ENCODE measurements around the gene DKKL1.
"Not testable (repeated sequence)": the region's sequence is repeated elsewhere in the genome, so short reads cannot be mapped to it uniquely, and the experiment has no call there.

The DKKL1 gene

DNA sequence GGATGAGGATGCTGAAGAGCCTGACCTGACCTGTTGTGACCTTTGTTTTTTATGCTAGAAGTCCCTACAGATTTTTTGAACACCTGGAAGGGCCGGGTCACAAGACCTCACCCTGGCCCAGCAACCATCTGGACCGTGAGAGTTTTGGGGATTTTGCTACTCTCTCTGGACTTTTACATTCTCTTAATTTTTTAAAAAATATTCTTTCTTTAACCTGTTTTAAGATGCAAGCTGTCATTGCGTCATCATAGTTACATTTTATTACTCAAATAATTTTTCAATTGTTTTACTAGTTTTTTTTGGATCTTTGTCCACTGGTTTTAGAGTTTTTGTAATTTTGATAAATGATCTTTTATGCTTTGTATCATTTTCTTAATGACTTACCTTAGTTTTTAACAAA lies 7.5 kb downstream of the DKKL1 start:
- peaks cover 2% of the 10 kb centered on the region for H3K4me1 ChIP-seq (ENCODE audit: control insufficient read depth, insufficient read depth, low read length)
- no peaks in the 10 kb centered on the region for H3K27me3 ChIP-seq (ENCODE audit: control insufficient read depth, insufficient read depth, low read length)
- no peaks in the 10 kb centered on the region for H3K36me3 ChIP-seq (ENCODE audit: control insufficient read depth, insufficient read depth, low read length)
- peaks cover 11% of the 10 kb centered on the region for H3K9me3 ChIP-seq (ENCODE audit: control insufficient read depth, insufficient read depth, low read length)
- no peak overlapping the region for H3K9ac ChIP-seq (ENCODE audit: low read depth, low read length)
- no peak overlapping the region for H3K4me3 ChIP-seq (ENCODE audit: low read depth, low read length)

DNA sequence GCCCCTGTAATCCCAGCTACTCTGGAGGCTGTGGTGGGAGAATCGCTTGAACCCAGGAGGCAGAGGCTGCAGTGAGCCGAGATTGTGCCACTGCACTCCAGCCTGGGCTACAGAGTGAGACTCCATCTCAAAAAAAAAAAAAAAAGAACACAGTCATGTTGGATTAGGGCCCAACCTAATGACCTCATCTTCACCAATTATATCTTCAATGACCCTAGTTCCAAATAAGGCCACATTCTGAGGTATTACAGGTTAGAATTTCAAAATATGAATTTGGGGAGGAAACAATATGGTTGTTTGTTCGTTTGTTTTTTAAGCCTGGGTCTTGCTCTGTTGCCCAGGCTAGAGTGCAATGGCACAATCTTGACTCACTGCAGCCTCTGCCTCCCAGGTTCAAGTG lies 9.5 kb downstream of the DKKL1 start:
- not testable (repeated sequence) for H3K9ac ChIP-seq (ENCODE audit: low read depth, low read length); H3K4me1 ChIP-seq (ENCODE audit: control insufficient read depth, insufficient read depth, low read length); H3K27me3 ChIP-seq (ENCODE audit: control insufficient read depth, insufficient read depth, low read length); H3K36me3 ChIP-seq (ENCODE audit: control insufficient read depth, insufficient read depth, low read length); H3K4me3 ChIP-seq (ENCODE audit: low read depth, low read length)
- peaks cover 11% of the 10 kb centered on the region for H3K9me3 ChIP-seq (ENCODE audit: control insufficient read depth, insufficient read depth, low read length)

DNA sequence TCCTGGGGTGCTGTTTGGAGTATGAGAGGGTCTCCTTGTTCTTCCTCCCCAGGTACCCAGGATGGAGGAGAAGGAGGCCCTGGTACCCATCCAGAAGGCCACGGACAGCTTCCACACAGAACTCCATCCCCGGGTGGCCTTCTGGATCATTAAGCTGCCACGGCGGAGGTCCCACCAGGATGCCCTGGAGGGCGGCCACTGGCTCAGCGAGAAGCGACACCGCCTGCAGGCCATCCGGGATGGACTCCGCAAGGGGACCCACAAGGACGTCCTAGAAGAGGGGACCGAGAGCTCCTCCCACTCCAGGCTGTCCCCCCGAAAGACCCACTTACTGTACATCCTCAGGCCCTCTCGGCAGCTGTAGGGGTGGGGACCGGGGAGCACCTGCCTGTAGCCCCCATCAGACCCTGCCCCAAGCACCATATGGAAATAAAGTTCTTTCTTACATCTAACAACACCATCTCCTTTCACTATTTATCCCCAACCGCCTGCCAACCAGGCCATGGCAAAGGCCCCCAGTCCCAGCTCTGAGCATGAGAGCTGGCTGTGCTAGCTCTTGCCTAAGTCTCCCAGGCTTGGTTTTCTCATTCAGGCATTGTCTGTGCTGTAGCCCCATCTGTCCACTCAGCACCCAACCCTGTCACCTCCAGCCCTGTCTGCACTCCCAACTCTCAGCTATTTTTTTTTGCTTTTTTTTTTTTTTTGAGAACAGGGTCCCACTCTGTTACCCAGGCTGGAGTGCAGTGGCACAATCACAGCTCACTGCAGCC lies 11.2 kb downstream of the DKKL1 start:
- Histone ChIP-seq H3K9me3 (ENCODE audit: control insufficient read depth, insufficient read depth, low read length) (peaks cover 5% of the 10 kb centered on the region), H3K4me1 (ENCODE audit: control insufficient read depth, insufficient read depth, low read length) (peaks cover 2% of the 10 kb centered on the region), H3K27me3 (ENCODE audit: control insufficient read depth, insufficient read depth, low read length) (no peaks in the 10 kb centered on the region), H3K4me3 (ENCODE audit: low read depth, low read length) (no peak overlapping the region), H3K36me3 (ENCODE audit: control insufficient read depth, insufficient read depth, low read length) (no peaks in the 10 kb centered on the region), H3K9ac (ENCODE audit: low read depth, low read length) (no peak overlapping the region)

DNA sequence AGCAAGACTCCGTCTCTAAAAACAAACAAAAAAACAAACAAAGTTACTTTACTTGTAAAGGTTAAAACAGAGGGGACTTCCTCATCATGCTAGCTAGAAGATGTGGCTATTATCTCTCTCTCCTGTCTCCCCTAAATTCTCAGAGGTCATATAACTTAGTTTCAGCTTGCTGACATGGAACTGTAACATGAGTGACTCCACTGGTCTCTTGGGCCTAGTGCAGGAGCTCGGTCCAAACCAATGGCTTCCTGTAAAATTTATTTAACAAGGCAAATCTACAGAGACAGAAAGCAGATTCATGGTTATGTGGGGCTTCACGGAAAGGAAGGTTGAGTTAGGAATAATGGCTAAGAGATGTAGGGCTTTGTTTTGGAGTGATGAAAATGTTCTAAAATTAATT lies 14.8 kb downstream of the DKKL1 start:
- H3K27me3 ChIP-seq (ENCODE audit: control insufficient read depth, insufficient read depth, low read length): no peaks in the 10 kb centered on the region
- no peaks in the 10 kb centered on the region for H3K36me3 ChIP-seq (ENCODE audit: control insufficient read depth, insufficient read depth, low read length)
- H3K9me3 ChIP-seq (ENCODE audit: control insufficient read depth, insufficient read depth, low read length): no peaks in the 10 kb centered on the region
- peaks cover 2% of the 10 kb centered on the region for H3K4me1 ChIP-seq (ENCODE audit: control insufficient read depth, insufficient read depth, low read length)
- no peak overlapping the region for H3K4me3 ChIP-seq (ENCODE audit: low read depth, low read length)
- H3K9ac ChIP-seq (ENCODE audit: low read depth, low read length): no peak overlapping the region

DNA sequence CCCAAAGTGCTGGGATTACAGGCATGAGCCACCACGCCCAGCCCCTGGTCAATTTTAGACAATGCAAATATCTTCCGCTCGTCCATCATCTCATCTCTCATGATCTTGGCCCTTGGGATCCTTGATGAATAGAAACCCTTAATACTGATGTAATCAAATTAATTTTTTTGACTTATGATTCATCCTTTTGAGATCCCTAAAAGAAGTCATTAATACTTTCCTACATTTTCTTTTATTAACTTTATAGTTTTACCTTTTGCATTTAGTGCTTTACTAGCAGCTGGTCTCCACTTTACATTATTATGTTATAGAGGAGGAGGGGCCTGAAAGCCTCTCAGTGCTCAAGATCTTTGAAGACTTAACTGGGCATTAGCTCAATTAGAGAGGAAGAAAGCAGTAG lies 16.7 kb downstream of the DKKL1 start:
- H3K9me3 ChIP-seq (ENCODE audit: control insufficient read depth, insufficient read depth, low read length): no peaks in the 10 kb centered on the region
- no peak overlapping the region for H3K4me3 ChIP-seq (ENCODE audit: low read depth, low read length)
- no peaks in the 10 kb centered on the region for H3K27me3 ChIP-seq (ENCODE audit: control insufficient read depth, insufficient read depth, low read length)
- H3K4me1 ChIP-seq (ENCODE audit: control insufficient read depth, insufficient read depth, low read length): no peaks in the 10 kb centered on the region
- H3K36me3 ChIP-seq (ENCODE audit: control insufficient read depth, insufficient read depth, low read length): no peaks in the 10 kb centered on the region
- no peak overlapping the region for H3K9ac ChIP-seq (ENCODE audit: low read depth, low read length)

DNA sequence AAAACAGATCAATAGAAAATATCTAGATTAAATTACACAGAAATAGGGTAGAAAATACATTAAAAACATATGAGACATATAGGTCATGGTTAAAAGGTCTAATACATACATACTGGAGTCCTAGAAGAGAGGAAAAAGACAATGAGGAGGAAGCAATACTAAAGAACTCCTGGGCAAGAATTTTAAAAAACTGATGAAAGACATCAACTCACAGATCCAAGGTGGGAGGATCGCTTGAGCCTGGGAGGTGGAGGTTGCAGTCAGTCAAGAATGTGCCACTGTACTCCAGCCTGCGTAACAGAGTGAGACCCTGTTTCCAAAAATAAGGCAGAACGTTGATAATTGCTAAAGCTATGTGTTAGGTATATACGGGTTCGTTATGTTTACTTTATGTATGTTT lies 19.0 kb downstream of the DKKL1 start:
- H3K36me3 ChIP-seq (ENCODE audit: control insufficient read depth, insufficient read depth, low read length): no peaks in the 10 kb centered on the region
- H3K9me3 ChIP-seq (ENCODE audit: control insufficient read depth, insufficient read depth, low read length): no peaks in the 10 kb centered on the region
- no peaks in the 10 kb centered on the region for H3K27me3 ChIP-seq (ENCODE audit: control insufficient read depth, insufficient read depth, low read length)
- no peak overlapping the region for H3K4me3 ChIP-seq (ENCODE audit: low read depth, low read length)
- no peaks in the 10 kb centered on the region for H3K4me1 ChIP-seq (ENCODE audit: control insufficient read depth, insufficient read depth, low read length)
- H3K9ac ChIP-seq (ENCODE audit: low read depth, low read length): no peak overlapping the region

DNA sequence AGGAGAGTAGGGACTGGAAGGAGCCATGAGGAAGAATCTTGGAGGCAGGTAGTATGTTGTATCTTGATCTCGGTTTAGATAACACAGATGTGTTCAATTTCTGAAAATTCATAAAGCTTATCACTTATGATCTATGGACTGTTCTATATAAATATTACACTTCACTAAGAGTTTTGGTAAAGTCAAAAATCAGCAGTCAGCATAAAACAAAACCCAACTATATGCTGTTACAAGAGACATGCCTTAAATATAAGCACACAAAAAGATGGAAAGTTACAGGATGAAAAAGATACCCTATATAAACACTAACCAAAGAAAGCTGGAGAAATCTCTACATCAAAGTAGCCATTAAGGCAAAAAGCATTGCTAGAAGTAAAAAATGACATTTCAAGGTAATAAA lies 19.9 kb downstream of the DKKL1 start:
- H3K9me3 ChIP-seq (ENCODE audit: control insufficient read depth, insufficient read depth, low read length): no peaks in the 10 kb centered on the region
- H3K4me3 ChIP-seq (ENCODE audit: low read depth, low read length): no peak overlapping the region
- H3K9ac ChIP-seq (ENCODE audit: low read depth, low read length): no peak overlapping the region
- H3K36me3 ChIP-seq (ENCODE audit: control insufficient read depth, insufficient read depth, low read length): no peaks in the 10 kb centered on the region
- no peaks in the 10 kb centered on the region for H3K27me3 ChIP-seq (ENCODE audit: control insufficient read depth, insufficient read depth, low read length)
- no peaks in the 10 kb centered on the region for H3K4me1 ChIP-seq (ENCODE audit: control insufficient read depth, insufficient read depth, low read length)

DNA sequence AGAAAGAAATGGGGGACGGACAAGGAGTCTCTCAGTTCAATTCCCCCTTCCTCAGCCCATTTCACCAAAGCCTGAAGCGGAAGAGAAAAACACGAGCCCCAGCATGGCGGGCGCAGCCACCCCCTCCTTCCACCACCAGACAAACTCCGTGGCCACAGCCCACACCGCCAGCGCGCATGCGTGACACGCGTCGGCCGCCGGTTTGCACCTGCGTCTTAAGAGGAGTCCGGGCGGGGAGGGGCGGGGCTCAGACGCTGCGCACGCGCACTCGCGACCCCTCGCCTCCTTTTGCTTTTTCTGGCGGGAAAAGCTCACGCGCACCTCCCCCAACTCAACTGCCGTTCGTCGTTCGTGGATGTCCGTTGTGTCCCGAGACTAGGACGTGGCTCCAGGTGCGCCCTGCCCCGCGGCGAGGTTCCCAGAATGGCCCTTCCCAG lies 24.3 kb downstream of the DKKL1 start, which contains the start of gene KASH5:
Gene KASH5, plus strand, starts transcription at position 314 of the 437 bp plus-strand sequence. CDS start 2,635 bp downstream, outside the sequence.
- H3K9me3 ChIP-seq (ENCODE audit: control insufficient read depth, insufficient read depth, low read length): no peaks in the 10 kb centered on the region
- H3K4me1 ChIP-seq (ENCODE audit: control insufficient read depth, insufficient read depth, low read length): no peaks in the 10 kb centered on the region
- H3K4me3 ChIP-seq (ENCODE audit: low read depth, low read length): no peak within 1 kb of the TSS
- H3K9ac ChIP-seq (ENCODE audit: low read depth, low read length): no peak within 1 kb of the TSS
- H3K36me3 ChIP-seq (ENCODE audit: control insufficient read depth, insufficient read depth, low read length): no peaks in the 10 kb centered on the region
- peaks cover 6% of the 10 kb centered on the region for H3K27me3 ChIP-seq (ENCODE audit: control insufficient read depth, insufficient read depth, low read length)

DNA sequence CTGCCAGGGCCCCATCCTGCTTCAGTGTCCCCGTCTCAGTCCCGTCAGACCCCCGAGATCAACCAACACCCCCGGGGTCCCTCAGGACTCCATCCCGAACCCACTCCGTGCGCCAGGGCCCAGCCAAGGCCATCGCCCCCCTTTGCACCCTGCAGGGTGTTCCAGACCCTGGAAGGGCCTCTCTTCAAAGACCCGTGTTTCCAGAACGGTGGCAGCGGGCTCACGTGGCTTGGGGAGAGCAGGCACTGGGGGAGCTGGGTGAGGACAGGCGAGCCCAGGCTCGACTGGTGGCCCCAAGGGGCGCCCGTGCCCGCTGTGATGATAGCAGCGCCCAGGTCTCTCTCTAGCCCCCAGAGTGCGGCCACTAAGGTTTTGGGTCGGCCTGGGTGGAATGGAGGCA lies 25.7 kb downstream of the DKKL1 start:
- peaks cover 6% of the 10 kb centered on the region for H3K27me3 ChIP-seq (ENCODE audit: control insufficient read depth, insufficient read depth, low read length)
- no peak overlapping the region for H3K4me3 ChIP-seq (ENCODE audit: low read depth, low read length)
- H3K36me3 ChIP-seq (ENCODE audit: control insufficient read depth, insufficient read depth, low read length): no peaks in the 10 kb centered on the region
- H3K4me1 ChIP-seq (ENCODE audit: control insufficient read depth, insufficient read depth, low read length): no peaks in the 10 kb centered on the region
- no peak overlapping the region for H3K9ac ChIP-seq (ENCODE audit: low read depth, low read length)
- H3K9me3 ChIP-seq (ENCODE audit: control insufficient read depth, insufficient read depth, low read length): no peaks in the 10 kb centered on the region

DNA sequence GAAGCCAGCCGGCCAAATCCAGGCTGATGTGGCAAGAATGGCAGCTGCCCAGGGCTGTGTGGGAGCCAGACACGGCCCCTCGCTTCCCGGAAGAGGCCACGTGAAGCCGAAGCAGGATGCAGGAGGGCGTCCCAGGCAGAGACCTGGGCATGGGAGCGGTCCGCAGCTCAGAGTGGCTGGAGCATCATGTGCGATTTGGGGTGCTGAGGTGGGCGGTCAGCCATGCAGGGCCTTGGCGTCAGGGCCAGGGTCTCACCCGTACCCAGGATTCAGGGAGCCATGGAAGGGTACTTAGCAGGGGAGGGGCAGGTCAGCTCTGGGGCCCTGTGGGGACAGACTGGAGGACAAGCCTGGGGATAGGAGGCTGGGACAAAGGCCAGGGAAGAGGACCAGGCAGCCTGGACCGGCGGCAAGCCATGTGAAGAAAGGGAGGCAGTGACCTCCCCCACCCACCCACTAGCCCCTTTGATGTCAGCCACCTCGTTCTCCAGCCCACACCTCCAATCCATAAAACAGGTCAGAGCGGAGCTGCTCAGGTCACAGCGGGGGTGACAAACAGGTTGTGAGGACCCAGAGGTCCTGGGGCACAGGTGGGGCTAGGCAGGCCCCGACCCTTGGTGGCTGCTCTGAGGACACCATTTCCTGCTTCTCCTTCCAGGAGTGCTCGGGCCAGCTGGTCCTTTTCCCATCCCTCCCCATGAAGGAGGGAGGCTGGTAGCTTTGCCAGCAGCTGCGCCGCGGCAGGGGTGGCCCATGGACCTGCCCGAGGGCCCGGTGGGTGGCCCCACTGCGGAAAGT lies 26.7 kb downstream of the DKKL1 start:
- peaks cover 6% of the 10 kb centered on the region for H3K27me3 ChIP-seq (ENCODE audit: control insufficient read depth, insufficient read depth, low read length)
- H3K4me3 ChIP-seq (ENCODE audit: low read depth, low read length): no peak overlapping the region
- H3K9ac ChIP-seq (ENCODE audit: low read depth, low read length): no peak overlapping the region
- H3K4me1 ChIP-seq (ENCODE audit: control insufficient read depth, insufficient read depth, low read length): no peaks in the 10 kb centered on the region
- no peaks in the 10 kb centered on the region for H3K36me3 ChIP-seq (ENCODE audit: control insufficient read depth, insufficient read depth, low read length)
- H3K9me3 ChIP-seq (ENCODE audit: control insufficient read depth, insufficient read depth, low read length): no peaks in the 10 kb centered on the region

DNA sequence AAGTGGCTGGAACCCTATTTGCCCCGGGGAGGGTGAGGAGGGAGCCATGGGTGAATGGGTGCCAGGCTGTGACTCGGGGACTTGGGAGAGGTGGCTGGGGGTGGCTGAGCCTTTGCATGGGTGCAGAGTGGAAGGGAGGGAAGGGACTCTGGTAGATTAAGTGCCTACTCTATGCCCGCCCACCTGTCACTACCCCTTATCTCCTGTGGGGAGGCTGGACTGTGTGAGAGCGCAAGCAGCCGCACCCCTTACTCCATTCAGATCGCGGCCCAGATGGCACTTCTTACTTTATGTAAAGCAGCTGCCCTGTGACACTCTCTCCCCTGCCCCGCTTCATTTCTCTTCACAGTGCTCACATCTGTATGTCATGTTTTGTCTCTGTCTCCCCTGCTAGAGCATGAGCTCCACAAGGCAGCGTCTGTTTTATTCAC lies 27.3 kb downstream of the DKKL1 start:
- no peaks in the 10 kb centered on the region for H3K4me1 ChIP-seq (ENCODE audit: control insufficient read depth, insufficient read depth, low read length)
- no peak overlapping the region for H3K4me3 ChIP-seq (ENCODE audit: low read depth, low read length)
- H3K36me3 ChIP-seq (ENCODE audit: control insufficient read depth, insufficient read depth, low read length): no peaks in the 10 kb centered on the region
- peaks cover 6% of the 10 kb centered on the region for H3K27me3 ChIP-seq (ENCODE audit: control insufficient read depth, insufficient read depth, low read length)
- H3K9ac ChIP-seq (ENCODE audit: low read depth, low read length): no peak overlapping the region
- H3K9me3 ChIP-seq (ENCODE audit: control insufficient read depth, insufficient read depth, low read length): no peaks in the 10 kb centered on the region

Measured in iPS-15b (cell line).